K562 (cell line): ENCODE measurements around the gene TLN1. TPM values are rescaled to one million over a fixed set of nuclear protein-coding genes. Genes with fewer than 3 reads are reported as not detected.

Experiments used
- CC2D1A ChIP-seq: fragments of 450-650 bp; IDR thresholded peaks from 2 replicates; pipeline ENCODE4 v1.6.1; 2017; ENCODE audit warnings: mild to moderate bottlenecking
- CTBP1 ChIP-seq: fragments of 450-650 bp; IDR thresholded peaks from 2 replicates; pipeline ENCODE4 v1.6.1; 2016; ENCODE audit warnings: borderline replicate concordance
- CTCF ChIP-seq, 3 experiments: IDR thresholded peaks in 2 of 3; conservative IDR thresholded peaks in 1 of 3; 2 replicates each; pipeline ENCODE4 v1.5.1; 2011 to 2012; ENCODE audit warnings: low read length in 3 of 3, mild to moderate bottlenecking in 3 of 3, control low read depth in 2 of 3, improper control_type of control experiment in 1 of 3, inconsistent platforms in 1 of 3, low read depth in 1 of 3, mixed read lengths in 1 of 3, moderate library complexity in 1 of 3; ENCODE audit not compliant: insufficient read depth in 2 of 3
- CTCFL ChIP-seq: IDR thresholded peaks from 2 replicates; pipeline ENCODE4 v1.6.1; 2011; ENCODE audit warnings: borderline replicate concordance, low read depth, mild to moderate bottlenecking, moderate library complexity, low read length; ENCODE audit not compliant: insufficient read depth, poor library complexity, severe bottlenecking
- CXXC5 ChIP-seq: fragments of 250-450 bp; sonication (Bioruptor Pico); IDR thresholded peaks from 2 replicates; pipeline ENCODE4 v1.8.0; 2022; ENCODE audit warnings: inconsistent platforms, mild to moderate bottlenecking, moderate library complexity
- EHMT2 ChIP-seq: fragments of 450-650 bp; IDR thresholded peaks from 2 replicates; pipeline ENCODE4 v1.6.1; 2018; ENCODE audit warnings: antibody characterized with exemption
- ELF4 ChIP-seq: fragments of 450-650 bp; formaldehyde crosslinking; IDR thresholded peaks from 2 replicates; pipeline ENCODE4 v1.4.0; 2022; ENCODE audit warnings: missing genetic modification characterization
- HLTF ChIP-seq: fragments of 450-650 bp; IDR thresholded peaks from 2 replicates; pipeline ENCODE4 v1.6.1; 2016
- POLR2A ChIP-seq: fragments of 450-650 bp; conservative IDR thresholded peaks from 2 replicates; pipeline ENCODE4 v1.6.1; 2016
- RBFOX2 ChIP-seq: fragments of 200-400 bp; formaldehyde crosslinking; IDR thresholded peaks from 2 replicates; pipeline ENCODE4 v1.6.1; 2017; ENCODE audit warnings: low read depth, mild to moderate bottlenecking, low read length, moderate library complexity
- RBM22 ChIP-seq: fragments of 200-400 bp; formaldehyde crosslinking; IDR thresholded peaks from 2 replicates; pipeline ENCODE4 v1.6.1; 2018; ENCODE audit warnings: low read length, low read depth; ENCODE audit not compliant: poor library complexity, severe bottlenecking
- STAT5A ChIP-seq: IDR thresholded peaks from 2 replicates; pipeline ENCODE4 v1.6.1; 2012; ENCODE audit warnings: low read length, inconsistent platforms, borderline replicate concordance
- TOE1 ChIP-seq, 2 experiments: fragments of 450-650 bp in 1 of 2; sonication (generic) in 1 of 2; formaldehyde crosslinking in 1 of 2; IDR thresholded peaks; 2 replicates each; pipeline versions ENCODE4 v1.7.1 to v1.8.0; 2016 to 2022; ENCODE audit warnings: borderline replicate concordance in 2 of 2, mild to moderate bottlenecking in 2 of 2, antibody characterized with exemption in 1 of 2, inconsistent platforms in 1 of 2, low read depth in 1 of 2, missing genetic modification reagents in 1 of 2, moderate library complexity in 1 of 2
- ZBTB26 ChIP-seq: fragments of 450-650 bp; formaldehyde crosslinking; IDR thresholded peaks from 2 replicates; pipeline ENCODE4 v1.4.0; 2022; ENCODE audit warnings: missing genetic modification characterization
- ZBTB7A ChIP-seq: IDR thresholded peaks from 2 replicates; pipeline ENCODE4 v1.6.1; 2011; ENCODE audit warnings: low read depth, mild to moderate bottlenecking, low read length, moderate library complexity, borderline replicate concordance; ENCODE audit not compliant: control insufficient read depth
- ZC3H4 ChIP-seq: sonication (generic); formaldehyde crosslinking; IDR thresholded peaks from 2 replicates; pipeline ENCODE4 v1.9.0; 2021; ENCODE audit warnings: missing genetic modification reagents, borderline replicate concordance
- ZFX ChIP-seq: sonication (generic); formaldehyde crosslinking; IDR thresholded peaks from 2 replicates; pipeline ENCODE4 v1.8.0; 2022; ENCODE audit warnings: mild to moderate bottlenecking, missing genetic modification reagents, moderate library complexity
- ZNF316 ChIP-seq: fragments of 450-650 bp; IDR thresholded peaks from 2 replicates; pipeline ENCODE4 v1.6.1; 2016
- ZNF436 ChIP-seq: fragments of 250-450, 450-650 bp; sonication (Bioruptor Pico); formaldehyde crosslinking; IDR thresholded peaks from 2 replicates; pipeline ENCODE4 v1.7.0; 2020; ENCODE audit warnings: mild to moderate bottlenecking
- ZNF740 ChIP-seq, 3 experiments: fragments of 200-800 bp in 1 of 3; sonication (Bioruptor generic) in 1 of 3; sonication (generic) in 1 of 3; formaldehyde crosslinking in 1 of 3; IDR thresholded peaks; 2 replicates each; pipeline versions ENCODE4 v1.6.1 to v1.8.0; 2016 to 2022; ENCODE audit warnings: mild to moderate bottlenecking in 2 of 3, missing compliant biosample characterization in 2 of 3, missing genetic modification characterization in 2 of 3, missing genetic modification reagents in 1 of 3
- polyA plus RNA-seq, 8 experiments: library from polyadenylated mRNA; depleted of rRNA in 4 of 8; stranded (reverse) in 5 of 8; unstranded in 3 of 8; fragments of >200 nt; fragmentation: Nextera tagmentation in 2 of 8; fragmentation: Illumina TruSeq in 1 of 8; extraction: Ambion mirVana in 2 of 8; extraction: Trizol in 1 of 8; gene quantifications; 2 replicates each; pipeline versions ENCODE4 v1.2.1 to v1.2.3, GENCODE V29; 2011 to 2014; ENCODE audit warnings: inconsistent platforms in 1 of 8, missing spikeins in 1 of 8
- total RNA-seq, 7 experiments: library from RNA; depleted of rRNA in 6 of 7; stranded (reverse); fragments of >200 nt in 6 of 7; fragmentation: Illumina TruSeq in 2 of 7; extraction: Trizol in 2 of 7; gene quantifications; 2 replicates each; pipeline versions ENCODE4 v1.2.1 to v1.2.3, GENCODE V29; 2011 to 2021; ENCODE audit warnings: low replicate concordance in 1 of 7

Gene TLN1
- total and polyA plus RNA-seq, 9 of the 15 experiments (the other 6 are each of a cell fraction or from before 2014, with no cell fraction given): 3.6 to 240 (median 54.8) TPM

- TF ChIP-seq HLTF (0 out of 2 replicates have a peak, but pooled peaks have one; percentile 17), ZNF436 (CRISPR knock-in tag) (no peak), RBFOX2 (peak; percentile 82), CXXC5 (peak; percentile 59; the same call in 1 of the 2 replicates), EHMT2 (0 out of 2 replicates have a peak, but pooled peaks have one; percentile 37), TOE1 (IDR thresholded peaks at IDR 0.05; ENCODE audit: borderline replicate concordance) (0 out of 2 replicates have a peak, but pooled peaks have one; percentile 19), TOE1 (CRISPR knock-in tag; IDR thresholded peaks at IDR 0.05; ENCODE audit: borderline replicate concordance, low read depth) (no peak), STAT5A (no peak), ELF4 (CRISPR knock-in tag) (0 out of 2 replicates have a peak, but pooled peaks have one; percentile 25), CC2D1A (0 out of 2 replicates have a peak, but pooled peaks have one; percentile 36), POLR2A (peak; percentile 68; the same call in 1 of the 2 replicates), RBM22 (peak; percentile 66), CTCF (IDR thresholded peaks at IDR 0.05 in 2 of 3, conservative IDR thresholded peaks at IDR 0.05 in 1 of 3; ENCODE audit: insufficient read depth in 2 of 3, low read depth in 1 of 3, low read length in 3 of 3) (peak; percentile 68 to 79 (median 74)), CTCFL (peak; percentile 50), CTBP1 (0 out of 2 replicates have a peak, but pooled peaks have one; percentile 26), ZBTB26 (CRISPR knock-in tag) (0 out of 2 replicates have a peak, but pooled peaks have one; percentile 59), ZNF316 (no peak), ZFX (CRISPR knock-in tag) (peak; percentile 80), ZBTB7A (peak; percentile 59), ZNF740 (CRISPR knock-in tag; IDR thresholded peaks at IDR 0.05) (peak; percentile 48; the same call in 1 of the 2 replicates), ZNF740 (tag; IDR thresholded peaks at IDR 0.05) (peak in 1 of 2 experiments; percentile 74; a peak in 2 of 4 replicates), ZC3H4 (CRISPR knock-in tag) (no peak)
These were observed 24.6 kb upstream of the TLN1 start (continued) for GRCh38 chr9:35756275-35757225.
